SK-N-SH (cell line): Measurements from ENCODE around the gene STRN3. TPM values are rescaled to one million over a fixed set of nuclear protein-coding genes. Genes with fewer than 3 reads are reported as not detected.

ENCODE experiments used
- CTCF ChIA-PET: fragments of 300-600, 350-600 bp; formaldehyde crosslinking; extraction: SDS; loops from one replicate; lab custom pipeline; 2021; lab: Yijun Ruan, JAX
- POLR2A ChIA-PET: fragments of 350-600 bp; sonication (Branson Sonifier 250); formaldehyde crosslinking; extraction: SDS; loops from one replicate; lab custom pipeline; 2020; ENCODE audit warnings: antibody characterized with exemption, inconsistent platforms; lab: Yijun Ruan, JAX
- DNase-seq: peaks from one replicate; pipeline ENCODE4 v3.0.0; 2012
- H2AFZ ChIP-seq: fragments of 200-600 bp; sonication (generic); 2 replicates; pipeline ENCODE4 v1.8.1; 2016; ENCODE audit warnings: antibody characterized with exemption, mild to moderate bottlenecking, low read depth
- H3F3A ChIP-seq: fragments of 200-600 bp; sonication (generic); replicated peaks from 2 replicates; pipeline ENCODE3; 2016; ENCODE audit warnings: antibody characterized with exemption, mild to moderate bottlenecking; ENCODE audit not compliant: insufficient read depth
- H3K27ac ChIP-seq, 2 experiments: fragments of 200-500 bp in 1 of 2; fragments of 200-600 bp in 1 of 2; sonication (Bioruptor generic) in 1 of 2; sonication (generic), shearing (Covaris generic) in 1 of 2; 2 replicates each; pipeline versions ENCODE4 v1.5.1 to v1.6.1; 2014 to 2016; ENCODE audit warnings: low read depth in 2 of 2, inconsistent platforms in 1 of 2, low read length in 1 of 2, mild to moderate bottlenecking in 1 of 2, mixed read lengths in 1 of 2
- H3K27me3 ChIP-seq: fragments of 200-600 bp; sonication (generic), shearing (Covaris generic); 2 replicates; pipeline ENCODE4 v1.6.1; 2016; ENCODE audit warnings: mixed run types; ENCODE audit not compliant: insufficient read depth
- H3K36me3 ChIP-seq, 2 experiments: fragments of 200-500 bp in 1 of 2; fragments of 200-600 bp in 1 of 2; sonication (Bioruptor generic) in 1 of 2; sonication (generic) in 1 of 2; replicated peaks in 1 of 2; 2 replicates each; pipeline versions ENCODE3 to v1.5.1; 2014 to 2016; ENCODE audit warnings: low read length in 1 of 2, mild to moderate bottlenecking in 1 of 2; ENCODE audit not compliant: insufficient read depth in 2 of 2, control insufficient read depth in 1 of 2
- H3K4me1 ChIP-seq, 2 experiments: fragments of 200-500 bp in 1 of 2; fragments of 200-600 bp in 1 of 2; sonication (Bioruptor generic) in 1 of 2; sonication (generic), shearing (Covaris generic) in 1 of 2; 2 replicates each; pipeline versions ENCODE4 v1.5.1 to v1.6.1; 2014 to 2016; ENCODE audit warnings: low read depth in 1 of 2, low read length in 1 of 2, mixed run types in 1 of 2; ENCODE audit not compliant: insufficient read depth in 2 of 2, control insufficient read depth in 1 of 2
- H3K4me2 ChIP-seq: fragments of 200-600 bp; sonication (generic), shearing (Covaris generic); 2 replicates; pipeline ENCODE4 v1.6.1; 2017; ENCODE audit warnings: mixed run types
- H3K4me3 ChIP-seq, 2 experiments: fragments of 200-500 bp in 1 of 2; fragments of 200-600 bp in 1 of 2; sonication (Bioruptor generic) in 1 of 2; sonication (generic), shearing (Covaris generic) in 1 of 2; 2 replicates each; pipeline versions ENCODE4 v1.5.1 to v1.8.1; 2014 to 2016; ENCODE audit warnings: low read depth in 2 of 2, inconsistent platforms in 1 of 2, low read length in 1 of 2, mild to moderate bottlenecking in 1 of 2, mixed read lengths in 1 of 2, moderate library complexity in 1 of 2
- H3K79me2 ChIP-seq: fragments of 200-600 bp; sonication (generic); 2 replicates; pipeline ENCODE4 v1.8.1; 2017; ENCODE audit warnings: mild to moderate bottlenecking; ENCODE audit not compliant: insufficient read depth
- H3K9ac ChIP-seq: fragments of 200-600 bp; sonication (generic); 2 replicates; pipeline ENCODE4 v1.6.1; 2017; ENCODE audit warnings: mixed run types
- H3K9me2 ChIP-seq: fragments of 200-600 bp; sonication (generic); 2 replicates; pipeline ENCODE4 v1.6.1; 2017; ENCODE audit warnings: mixed run types
- H3K9me3 ChIP-seq: fragments of 200-600 bp; sonication (generic); 2 replicates; pipeline ENCODE4 v1.6.1; 2017; ENCODE audit warnings: mixed run types, mild to moderate bottlenecking, moderate library complexity
- H4K20me1 ChIP-seq: fragments of 200-600 bp; sonication (generic); 2 replicates; pipeline ENCODE4 v1.6.1; 2017; ENCODE audit warnings: mild to moderate bottlenecking, mixed run types; ENCODE audit not compliant: insufficient read depth
- FOXM1 ChIP-seq: IDR thresholded peaks from 2 replicates; pipeline ENCODE4 v1.4.0; 2012; ENCODE audit warnings: low read depth, mild to moderate bottlenecking
- GATA2 ChIP-seq: sonication (generic); formaldehyde crosslinking; IDR thresholded peaks from 2 replicates; pipeline ENCODE4 v1.5.0; 2020; ENCODE audit warnings: mild to moderate bottlenecking, missing genetic modification reagents
- MEF2A ChIP-seq: IDR thresholded peaks from 2 replicates; pipeline ENCODE4 v1.4.0; 2012; ENCODE audit warnings: low read depth, borderline replicate concordance
- MXI1 ChIP-seq: IDR thresholded peaks from 2 replicates; pipeline ENCODE4 v1.6.1; 2012; ENCODE audit warnings: mild to moderate bottlenecking, low read depth, low read length, improper control_type of control experiment
- NFIC ChIP-seq: IDR thresholded peaks from 2 replicates; pipeline ENCODE4 v1.4.0; 2012; ENCODE audit warnings: borderline replicate concordance
- RCOR1 ChIP-seq: fragments of 150-350 bp; IDR thresholded peaks from 2 replicates; pipeline ENCODE4 v1.6.1; 2017; ENCODE audit warnings: antibody characterized with exemption, low read length
- RFX5 ChIP-seq: IDR thresholded peaks from 2 replicates; pipeline ENCODE4 v1.6.1; 2012; ENCODE audit warnings: mild to moderate bottlenecking, improper control_type of control experiment, low read length
- RXRA ChIP-seq: IDR thresholded peaks from 2 replicates; pipeline ENCODE4 v1.4.0; 2012; ENCODE audit warnings: low read depth, mild to moderate bottlenecking, borderline replicate concordance
- SIN3A ChIP-seq: IDR thresholded peaks from 2 replicates; pipeline ENCODE4 v1.6.1; 2012; ENCODE audit warnings: low read depth, mild to moderate bottlenecking, low read length, moderate library complexity, borderline replicate concordance
- TCF12 ChIP-seq: IDR thresholded peaks from 2 replicates; pipeline ENCODE4 v1.4.0; 2012
- TEAD4 ChIP-seq: IDR thresholded peaks from 2 replicates; pipeline ENCODE4 v1.4.0; 2012; ENCODE audit warnings: mild to moderate bottlenecking, borderline replicate concordance; ENCODE audit not compliant: insufficient read depth
- USF1 ChIP-seq: IDR thresholded peaks from 2 replicates; pipeline ENCODE4 v1.4.0; 2012; ENCODE audit warnings: low read depth, borderline replicate concordance
- ZBTB33 ChIP-seq: IDR thresholded peaks from 2 replicates; pipeline ENCODE4 v1.4.0; 2012; ENCODE audit warnings: low read depth, borderline replicate concordance
- WGBS: methylation state at CpG from one replicate; pipeline ENCODE4 v1.1.6; 2017; ENCODE audit warnings: low lambda C conversion rate; 5-methylcytosine and 5-hydroxymethylcytosine counted together
- polyA plus RNA-seq, 3 experiments: library from polyadenylated mRNA; depleted of rRNA; stranded (reverse); fragments of >200 nt; gene quantifications; 2 replicates each; pipeline ENCODE4 v1.2.3, GENCODE V29; 2012

Gene STRN3
- polyA plus RNA-seq, 1 of the 3 experiments (the other 2 are of a cell fraction), result 7.2 TPM

- no peak for TF ChIP-seq GATA2 (CRISPR knock-in tag)
- no peak for TF ChIP-seq ZBTB33
- no peak for TF ChIP-seq NFIC
- no peak for TF ChIP-seq FOXM1
- TF ChIP-seq SIN3A, result no peak
- no peak for TF ChIP-seq MEF2A
- no peak for TF ChIP-seq RFX5
- TF ChIP-seq RCOR1, result no peak
- TF ChIP-seq TCF12, result no peak
- no peak for TF ChIP-seq TEAD4
- TF ChIP-seq RXRA, result no peak
- TF ChIP-seq MXI1, result no peak
- no peak overlapping the region for H3K9ac ChIP-seq
- no peaks in the 10 kb centered on the region for H3K9me3 ChIP-seq
- ChIA-PET CTCF (no interaction called here), POLR2A (no interaction called here)
- no peaks in the 10 kb centered on the region for H3K9me2 ChIP-seq
- DNase-seq, result no peak
- no peaks in the 10 kb centered on the region for H3K36me3 ChIP-seq
- H3F3A ChIP-seq, result no peaks in the 10 kb centered on the region
- 33% methylated on average over 1 of the region's 1 CpG for WGBS
- no peak overlapping the region for H3K4me3 ChIP-seq
- no peaks in the 10 kb centered on the region for H3K4me1 ChIP-seq
- H3K4me2 ChIP-seq, result no peak overlapping the region
- H2AFZ ChIP-seq, result no peak overlapping the region
- no peak overlapping the region for H3K27ac ChIP-seq
- peaks cover 3% of the 10 kb centered on the region; the same call in 1 of the 2 replicates for H3K27me3 ChIP-seq
- H3K79me2 ChIP-seq, result no peaks in the 10 kb centered on the region
- H4K20me1 ChIP-seq, result no peaks in the 10 kb centered on the region
Measured at GRCh38 chr14:30861200-30861599, 165.0 kb downstream of the STRN3 start.

GRCh38 chr14:30855345-30856037 lies 170.7 kb downstream of the STRN3 start:
- WGBS, result 50% methylated on average over 6 of the region's 6 CpGs
- H3K36me3 ChIP-seq, result no peaks in the 10 kb centered on the region
- H3K4me3 ChIP-seq, result no peak overlapping the region
- no peaks in the 10 kb centered on the region for H3K27me3 ChIP-seq
- CTCF ChIA-PET, result interaction anchor here (0.9 kb wide), 1 partner anchor 17 kb away, joined by 3 read pairs; no protein-coding TSS in a partner anchor
- no peaks in the 10 kb centered on the region for H3K4me1 ChIP-seq
- no peaks in the 10 kb centered on the region for H3K9me2 ChIP-seq
- H3K79me2 ChIP-seq, result no peaks in the 10 kb centered on the region
- no peak overlapping the region for H3K9ac ChIP-seq
- no peak overlapping the region for H2AFZ ChIP-seq
- no peak for DNase-seq
- TF ChIP-seq MXI1, result no peak
- TF ChIP-seq USF1, result no peak
- no peak for TF ChIP-seq FOXM1
- no peaks in the 10 kb centered on the region for H3K9me3 ChIP-seq
- no peak overlapping the region for H3K4me2 ChIP-seq
- H4K20me1 ChIP-seq, result no peaks in the 10 kb centered on the region
- H3K27ac ChIP-seq, result no peak overlapping the region
- H3F3A ChIP-seq, result no peaks in the 10 kb centered on the region
- POLR2A ChIA-PET, result no interaction called here
